OCI-LY7 (cell line): ENCODE measurements around the gene KCNJ8.

Experiments
- CTCF ChIP-seq: fragments of 200-600 bp; sonication (generic); conservative IDR thresholded peaks from 2 replicates; pipeline ENCODE4 v1.5.1; 2014; ENCODE audit warnings: mild to moderate bottlenecking, antibody characterized with exemption, low read length, moderate library complexity, mixed read lengths
- EZH2phosphoT487 ChIP-seq: fragments of 200-600 bp; sonication (generic); IDR thresholded peaks from 2 replicates; pipeline ENCODE4 v1.6.1; 2018; ENCODE audit warnings: low read depth, borderline replicate concordance, mild to moderate bottlenecking, mixed run types, antibody characterized with exemption, low read length, moderate library complexity, mixed read lengths

- TF ChIP-seq CTCF: no peak
- TF ChIP-seq EZH2phosphoT487: no peak
Measured at GRCh38 chr12:21809100-21809499, 34.6 kb upstream of the KCNJ8 start.
